Fibroblast of lung (primary cell): ENCODE results near the gene MAP3K7CL.

Experiments
- CTCF ChIP-seq, 2 donors: IDR thresholded peaks in 1 of 2; conservative IDR thresholded peaks in 1 of 2; 1 replicate in 1 of 2; 2 replicates in 1 of 2; pipeline ENCODE4 v1.5.1; 2011 to 2012; ENCODE audit warnings: low read length in 2 of 2, control low read depth in 1 of 2, inconsistent platforms in 1 of 2, low read depth in 1 of 2, mild to moderate bottlenecking in 1 of 2
- EZH2 ChIP-seq: IDR thresholded peaks from 2 replicates; pipeline ENCODE4 v1.5.1; 2012; ENCODE audit warnings: low read length, control low read depth, mild to moderate bottlenecking; ENCODE audit errors: missing control alignments

GRCh38 chr21:29130270-29130969 is at the start of gene MAP3K7CL:
- TF ChIP-seq CTCF (conservative IDR thresholded peaks at IDR 0.05 in 1 of 2, IDR thresholded peaks at IDR 0.05 in 1 of 2; ENCODE audit: low read depth in 1 of 2, low read length in 2 of 2) (no peak), EZH2 (no peak)
